NCI-H510A (cell line): ENCODE results near the gene ZNF70.

ENCODE experiments used
- DNase-seq: peaks from one replicate; lab custom pipeline; 2025; lab: John Stamatoyannopoulos, UW

Gene ZNF70

DNA sequence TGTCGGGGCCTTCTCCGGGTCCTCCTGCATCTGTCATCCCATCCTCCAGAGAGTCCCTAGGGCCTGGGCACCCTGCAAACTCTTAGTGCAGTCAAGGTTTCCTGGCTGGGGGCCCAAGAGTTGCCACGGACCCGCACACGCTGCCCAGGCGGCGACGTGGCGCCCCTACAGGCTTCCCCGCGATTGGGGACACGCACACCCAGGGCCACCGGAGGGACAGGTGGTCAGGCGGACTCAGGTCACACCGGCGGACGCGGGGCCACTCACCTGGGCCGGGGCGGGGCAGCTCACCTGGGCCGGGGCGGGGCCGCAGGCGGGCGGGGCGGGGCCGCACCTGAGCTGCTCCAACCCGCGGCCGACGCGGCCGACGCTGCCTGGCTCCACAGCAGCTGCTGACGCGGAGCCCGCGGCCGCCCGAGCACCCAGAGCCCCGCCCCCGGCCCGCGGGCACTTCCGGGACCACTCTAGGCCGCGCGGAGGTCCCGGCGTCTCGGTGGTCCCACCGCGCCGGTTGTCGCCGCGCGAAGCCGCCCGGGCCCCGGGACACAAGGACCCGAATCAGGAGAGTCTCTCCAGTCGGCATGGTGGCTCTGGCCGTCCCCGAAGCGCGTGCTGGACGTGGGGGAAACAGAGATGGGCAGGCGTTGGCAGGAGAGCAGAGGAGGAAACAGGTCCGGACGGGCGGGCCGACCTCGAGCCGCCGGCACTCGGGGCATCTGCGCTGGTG is at the start of gene ZNF70:
ZNF70 (minus strand) TSS at position 399 of the 727 bp plus-strand sequence. CDS start 5,972 bp downstream, outside the sequence.
- peak; percentile 76 for DNase-seq

DNA sequence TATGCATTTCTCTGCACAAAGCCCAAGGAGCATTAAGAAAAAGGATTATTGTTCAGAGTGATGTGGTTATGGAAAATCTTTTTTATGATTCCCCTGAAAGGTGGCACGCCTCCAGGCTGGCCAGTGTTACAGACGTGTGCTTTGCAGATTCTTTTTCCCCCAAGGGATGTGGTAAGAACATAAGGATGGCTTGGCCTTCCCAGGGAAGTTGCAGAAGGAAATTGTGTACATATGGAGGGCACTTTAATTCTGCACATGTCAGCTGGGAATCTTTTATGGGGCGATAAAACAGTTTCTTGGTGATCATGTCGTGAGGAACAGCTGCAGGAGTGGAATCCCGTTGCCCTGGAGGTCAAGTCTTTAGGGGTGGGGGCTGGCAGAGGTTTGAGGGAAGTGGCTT is 45.5 kb upstream of the ZNF70 start:
- no peak for DNase-seq

DNA sequence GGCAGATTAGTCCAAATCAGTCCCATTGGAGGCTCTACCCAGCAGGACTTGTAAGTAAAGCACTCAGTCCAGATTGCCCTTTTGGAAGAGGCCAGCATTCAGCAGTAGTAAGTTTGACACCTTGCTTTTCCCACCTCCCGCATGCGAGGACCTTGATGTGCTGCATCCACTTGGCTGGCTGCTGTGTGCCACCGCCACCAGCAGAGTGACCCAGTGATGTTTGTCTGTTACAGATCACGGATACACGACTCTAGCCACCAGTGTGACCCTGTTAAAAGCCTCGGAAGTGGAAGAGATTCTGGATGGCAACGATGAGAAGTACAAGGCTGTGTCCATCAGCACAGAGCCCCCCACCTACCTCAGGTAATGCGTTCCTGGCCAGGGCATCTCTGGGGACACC is 42.4 kb upstream of the ZNF70 start:
- DNase-seq: no peak

DNA sequence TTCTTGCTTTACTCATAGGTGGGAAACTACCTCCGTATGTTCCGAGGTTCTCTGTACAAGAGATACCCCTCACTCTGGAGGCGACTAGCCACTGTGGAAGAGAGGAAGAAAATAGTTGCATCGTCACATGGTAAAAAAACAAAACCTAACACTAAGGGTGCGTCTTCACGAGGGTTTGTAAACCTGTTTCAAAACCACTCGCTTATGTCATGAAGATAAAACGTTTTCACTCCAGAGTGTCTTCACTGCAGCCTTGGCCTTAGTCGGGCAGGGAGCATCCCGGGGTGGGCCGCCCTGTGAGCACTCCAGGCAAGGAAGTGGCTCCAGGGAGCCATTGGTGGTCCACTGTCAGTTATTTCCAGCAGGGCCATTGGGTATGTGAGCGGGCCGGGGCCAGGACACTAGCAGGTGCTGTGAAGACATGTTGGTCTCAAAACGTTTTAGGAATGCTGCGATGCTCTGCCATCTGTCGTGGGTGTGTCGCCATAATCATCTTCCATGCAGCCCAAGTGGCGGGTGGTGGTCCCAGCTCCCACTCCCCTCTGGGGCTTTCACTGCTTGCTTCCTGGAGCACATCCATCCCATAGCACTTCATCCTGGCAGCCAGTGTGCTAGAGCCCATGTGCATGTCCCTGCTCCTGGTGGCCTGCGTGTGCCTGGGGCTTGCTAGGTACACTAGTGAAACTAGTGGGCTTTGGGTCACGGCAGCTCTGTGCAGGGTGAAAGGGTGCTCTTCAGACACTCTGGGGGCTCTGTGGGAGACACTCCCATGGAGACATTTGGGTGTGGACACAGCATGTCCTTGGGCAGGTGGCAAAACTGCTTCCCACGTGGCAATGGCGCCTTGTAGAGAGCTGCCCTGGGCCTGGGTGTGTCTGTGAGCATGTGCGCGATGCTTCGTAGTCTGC is 41.1 kb upstream of the ZNF70 start:
- no peak for DNase-seq

DNA sequence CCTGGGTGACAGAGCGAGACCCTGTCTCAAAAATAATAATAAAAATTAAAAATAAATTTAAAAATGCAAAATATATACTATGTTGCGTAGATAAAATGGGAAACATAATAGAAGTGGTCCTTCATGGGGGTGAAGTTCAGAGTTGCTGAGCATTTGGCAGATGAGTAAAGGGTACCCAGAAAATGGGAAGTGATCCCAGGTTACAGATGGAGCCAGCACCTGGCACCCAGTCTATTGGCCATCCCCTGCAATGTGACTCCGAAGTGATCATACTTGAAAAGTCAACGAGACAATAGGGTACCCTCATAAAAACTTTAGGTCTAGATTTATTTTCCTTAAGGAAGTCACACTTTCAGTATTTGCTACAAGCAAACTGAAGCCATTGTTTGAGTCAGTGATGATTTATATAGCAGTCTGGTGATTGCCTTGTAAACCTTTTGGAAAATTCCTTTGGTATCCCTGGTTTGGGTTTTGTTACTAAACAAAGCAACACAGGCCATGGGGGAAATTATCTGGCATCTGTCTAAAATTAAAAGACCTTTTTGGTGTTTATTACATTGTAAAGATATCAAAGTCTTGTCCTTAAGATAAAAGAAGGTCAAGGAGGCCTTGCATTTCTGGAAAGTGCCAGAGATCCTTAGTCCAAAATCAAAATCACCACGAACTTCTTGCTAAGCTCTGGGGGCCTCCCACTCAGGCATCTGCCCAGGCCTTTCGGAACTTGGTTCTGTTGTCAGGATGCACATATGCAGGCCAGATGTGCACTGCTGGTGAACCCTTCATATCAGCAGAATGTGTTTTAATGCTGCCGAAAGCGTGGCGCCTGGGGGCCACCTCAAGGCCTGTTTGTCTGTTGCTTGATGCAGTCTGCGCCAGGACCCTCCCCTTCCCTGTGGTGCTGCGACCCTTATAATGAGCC is 40.2 kb upstream of the ZNF70 start:
- DNase-seq: no peak

DNA sequence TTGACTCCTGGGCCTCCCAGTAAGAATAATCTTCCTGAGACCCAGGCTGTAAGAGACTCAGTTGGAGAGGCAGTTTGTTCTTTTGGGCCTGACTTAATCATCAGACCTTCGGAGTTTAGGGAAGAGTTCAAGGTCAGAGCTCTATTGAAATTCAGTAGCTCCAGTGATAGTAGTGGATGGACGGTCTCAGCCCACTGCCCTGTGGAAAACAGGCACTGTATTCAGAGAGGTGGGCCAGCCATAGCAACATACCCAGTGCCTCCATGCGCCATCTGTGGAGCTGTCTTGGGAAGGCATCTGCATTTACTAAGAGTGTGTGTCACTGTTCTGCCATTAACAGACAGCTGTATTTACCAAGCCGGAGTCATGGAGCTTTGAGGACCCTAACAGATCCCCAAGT is 38.7 kb upstream of the ZNF70 start:
- DNase-seq: no peak

DNA sequence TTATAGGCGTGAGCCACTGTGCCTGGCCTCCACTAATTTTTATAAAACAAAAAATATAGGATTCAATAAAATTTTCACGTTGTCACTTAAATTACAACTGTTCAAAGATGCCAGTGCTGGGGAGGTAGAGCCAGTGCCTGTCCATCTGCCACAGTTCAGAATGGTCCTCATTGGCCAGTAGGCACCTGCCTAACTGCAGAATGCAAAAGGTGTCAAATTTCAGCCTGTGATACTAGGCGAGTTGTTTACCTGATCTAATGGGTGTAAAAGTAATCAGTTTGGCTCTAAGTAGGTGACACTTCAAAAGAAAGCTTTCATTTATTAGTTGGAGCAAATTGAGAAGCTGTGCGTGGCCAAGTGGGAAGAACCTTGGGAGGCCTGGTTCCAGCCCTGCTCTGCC is 38.2 kb upstream of the ZNF70 start:
- no peak for DNase-seq

DNA sequence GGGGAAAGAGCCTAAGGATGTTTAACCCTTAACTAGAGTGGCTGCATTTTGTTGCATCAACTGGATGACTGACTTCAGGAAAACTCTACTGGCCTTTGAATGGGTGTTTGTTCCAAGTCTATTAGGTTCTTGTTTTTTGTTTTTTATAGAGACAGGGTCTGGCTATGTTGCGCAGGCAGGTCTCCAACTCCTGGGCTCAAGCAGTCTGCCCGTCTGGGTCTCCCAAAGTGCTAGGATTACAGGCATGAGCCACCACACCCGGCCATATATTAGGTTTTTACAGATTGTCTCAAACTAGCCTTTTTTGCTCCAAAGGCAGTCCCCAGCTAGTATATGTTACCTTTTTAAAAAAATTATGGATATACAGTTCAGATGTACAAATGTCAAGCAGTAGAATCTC is 37.0 kb upstream of the ZNF70 start:
- DNase-seq: no peak

DNA sequence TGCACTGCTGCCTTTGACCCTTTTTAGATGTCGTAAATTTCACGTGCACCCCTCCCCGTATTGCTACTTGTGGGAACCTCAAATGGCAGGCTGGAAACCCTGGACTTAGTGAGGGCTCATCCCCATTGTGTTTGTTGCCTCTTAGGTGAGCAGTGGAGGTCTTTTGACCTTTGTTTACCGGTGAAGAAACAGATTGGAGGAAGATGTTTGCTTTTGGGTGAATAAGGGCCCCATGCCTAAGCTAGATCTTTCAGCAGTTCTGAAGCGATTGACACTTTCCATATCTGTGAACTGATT is 36.6 kb upstream of the ZNF70 start:
- DNase-seq: no peak

DNA sequence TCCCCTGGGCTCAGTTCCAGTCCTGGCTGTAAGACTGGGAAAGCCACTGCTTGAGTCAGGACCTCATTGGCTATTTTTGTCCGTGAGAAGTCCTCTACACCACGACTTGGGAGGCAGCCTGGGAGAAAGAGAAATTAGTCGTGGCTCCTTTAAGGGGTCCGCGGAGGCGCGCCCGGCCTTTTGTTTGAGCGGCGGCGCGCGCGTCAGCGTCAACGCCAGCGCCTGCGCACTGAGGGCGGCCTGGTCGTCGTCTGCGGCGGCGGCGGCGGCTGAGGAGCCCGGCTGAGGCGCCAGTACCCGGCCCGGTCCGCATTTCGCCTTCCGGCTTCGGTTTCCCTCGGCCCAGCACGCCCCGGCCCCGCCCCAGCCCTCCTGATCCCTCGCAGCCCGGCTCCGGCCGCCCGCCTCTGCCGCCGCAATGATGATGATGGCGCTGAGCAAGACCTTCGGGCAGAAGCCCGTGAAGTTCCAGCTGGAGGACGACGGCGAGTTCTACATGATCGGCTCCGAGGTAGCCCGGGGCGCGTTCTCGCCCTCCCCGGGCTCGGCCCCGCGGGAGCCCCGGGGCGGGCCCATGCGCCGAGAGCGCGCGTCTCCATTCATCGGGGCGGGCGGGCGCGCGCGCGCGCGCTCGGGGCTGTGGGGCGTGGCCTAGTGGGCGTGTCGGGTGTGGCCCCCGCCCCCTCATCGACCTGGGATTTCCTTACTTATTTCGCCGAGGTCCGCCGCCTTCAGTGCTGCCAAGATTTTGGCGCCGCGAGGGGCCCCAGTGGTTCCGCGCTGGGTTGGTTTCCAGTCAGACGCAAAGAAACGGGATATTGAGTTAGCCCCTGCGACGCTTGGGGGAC is 36.1 kb upstream of the ZNF70 start, which contains the start of gene SMARCB1:
SMARCB1 (plus strand) TSS at position 215 of the 848 bp plus-strand sequence; CDS start at position 419, 204 bp downstream.
- peak; percentile 74 for DNase-seq

DNA sequence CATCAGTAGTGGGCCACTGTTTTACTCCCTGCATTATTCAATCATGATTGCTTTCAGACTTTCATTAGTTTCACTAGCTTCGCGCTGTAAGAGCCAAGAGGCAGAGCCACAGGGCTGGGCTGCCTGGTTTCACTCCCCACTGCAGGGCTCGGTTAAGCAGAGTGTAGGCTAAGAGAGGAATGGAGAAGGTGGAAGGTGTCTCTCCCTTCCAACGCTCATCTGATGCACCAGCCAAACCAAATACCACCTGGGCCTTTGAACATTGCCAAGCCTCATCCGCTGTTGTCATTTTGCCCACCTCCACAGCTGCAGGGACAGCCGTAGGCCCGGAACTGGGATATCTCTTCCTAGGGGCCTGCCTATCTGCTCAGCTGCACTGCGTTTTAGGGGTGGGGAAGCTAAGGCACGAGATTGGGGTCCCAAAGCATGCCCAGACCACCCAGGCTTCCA is 35.4 kb upstream of the ZNF70 start:
- DNase-seq: no peak

DNA sequence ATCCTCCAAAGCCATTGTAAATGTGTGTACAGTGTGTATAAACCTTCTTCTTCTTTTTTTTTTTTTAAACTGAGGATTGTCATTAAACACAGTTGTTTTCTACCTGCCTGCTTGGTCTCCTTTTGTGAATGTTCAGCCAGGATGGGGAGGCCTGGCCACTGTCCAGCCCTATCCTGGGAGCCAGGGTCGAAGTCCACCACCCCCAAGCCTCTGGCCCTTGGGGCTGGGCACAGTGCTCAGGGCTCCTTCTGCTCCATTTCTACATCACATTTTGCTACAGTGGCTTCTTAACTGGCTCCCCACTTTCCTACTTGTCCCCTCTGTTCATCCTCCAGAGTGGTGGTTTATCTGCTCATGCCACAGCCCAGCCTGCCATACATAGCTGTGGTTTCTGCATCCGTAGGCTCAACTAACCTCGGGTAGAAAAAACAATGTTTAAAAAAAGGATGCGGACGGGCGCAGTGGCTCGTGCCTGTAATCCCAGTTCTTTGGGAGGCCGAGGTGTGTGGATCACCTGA is 33.4 kb upstream of the ZNF70 start:
- DNase-seq: no peak

DNA sequence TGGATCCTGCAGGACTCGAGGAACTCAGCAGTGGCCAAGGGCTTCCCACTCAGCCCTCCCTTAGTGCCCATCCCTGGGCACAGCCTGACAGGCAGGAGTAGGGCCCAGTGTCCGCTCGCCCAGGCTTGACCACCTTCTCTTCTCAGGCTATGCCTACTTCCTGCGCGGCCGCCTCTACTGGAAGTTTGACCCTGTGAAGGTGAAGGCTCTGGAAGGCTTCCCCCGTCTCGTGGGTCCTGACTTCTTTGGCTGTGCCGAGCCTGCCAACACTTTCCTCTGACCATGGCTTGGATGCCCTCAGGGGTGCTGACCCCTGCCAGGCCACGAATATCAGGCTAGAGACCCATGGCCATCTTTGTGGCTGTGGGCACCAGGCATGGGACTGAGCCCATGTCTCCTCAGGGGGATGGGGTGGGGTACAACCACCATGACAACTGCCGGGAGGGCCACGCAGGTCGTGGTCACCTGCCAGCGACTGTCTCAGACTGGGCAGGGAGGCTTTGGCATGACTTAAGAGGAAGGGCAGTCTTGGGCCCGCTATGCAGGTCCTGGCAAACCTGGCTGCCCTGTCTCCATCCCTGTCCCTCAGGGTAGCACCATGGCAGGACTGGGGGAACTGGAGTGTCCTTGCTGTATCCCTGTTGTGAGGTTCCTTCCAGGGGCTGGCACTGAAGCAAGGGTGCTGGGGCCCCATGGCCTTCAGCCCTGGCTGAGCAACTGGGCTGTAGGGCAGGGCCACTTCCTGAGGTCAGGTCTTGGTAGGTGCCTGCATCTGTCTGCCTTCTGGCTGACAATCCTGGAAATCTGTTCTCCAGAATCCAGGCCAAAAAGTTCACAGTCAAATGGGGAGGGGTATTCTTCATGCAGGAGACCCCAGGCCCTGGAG is 32.6 kb upstream of the ZNF70 start:
- no peak for DNase-seq

DNA sequence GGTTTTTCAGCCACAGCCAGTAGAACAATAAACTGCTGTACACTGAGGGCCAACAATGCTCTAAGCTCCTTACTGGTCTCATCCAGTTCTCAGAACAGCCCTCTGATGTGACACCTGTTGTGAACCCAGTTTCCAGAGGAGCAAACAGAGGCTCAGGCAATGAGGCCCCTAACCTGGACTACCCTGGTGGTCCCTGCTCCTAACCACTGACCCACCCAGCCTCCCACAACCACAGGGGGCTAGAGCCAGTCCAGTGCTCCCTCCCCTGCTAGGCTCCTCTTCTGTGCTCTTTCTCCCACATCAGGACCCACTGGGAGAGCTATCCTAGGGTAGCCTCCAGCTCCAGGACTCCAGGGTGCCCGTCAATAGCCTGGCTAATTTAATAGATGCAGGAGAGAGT is 31.8 kb upstream of the ZNF70 start:
- no peak for DNase-seq

DNA sequence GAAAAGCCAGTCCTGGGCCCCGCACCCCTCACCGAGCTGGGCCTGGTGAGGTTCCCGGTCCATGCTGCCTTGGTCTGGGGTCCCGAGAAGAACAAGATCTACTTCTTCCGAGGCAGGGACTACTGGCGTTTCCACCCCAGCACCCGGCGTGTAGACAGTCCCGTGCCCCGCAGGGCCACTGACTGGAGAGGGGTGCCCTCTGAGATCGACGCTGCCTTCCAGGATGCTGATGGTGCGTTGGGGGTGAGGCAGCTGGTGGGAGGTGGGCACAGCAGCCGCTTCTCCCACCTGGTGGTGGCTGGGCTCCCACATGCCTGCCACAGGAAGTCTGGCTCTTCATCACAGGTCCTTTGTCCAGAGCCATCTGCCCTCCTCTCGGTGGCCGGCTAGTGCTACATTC is 31.3 kb upstream of the ZNF70 start:
- no peak for DNase-seq

DNA sequence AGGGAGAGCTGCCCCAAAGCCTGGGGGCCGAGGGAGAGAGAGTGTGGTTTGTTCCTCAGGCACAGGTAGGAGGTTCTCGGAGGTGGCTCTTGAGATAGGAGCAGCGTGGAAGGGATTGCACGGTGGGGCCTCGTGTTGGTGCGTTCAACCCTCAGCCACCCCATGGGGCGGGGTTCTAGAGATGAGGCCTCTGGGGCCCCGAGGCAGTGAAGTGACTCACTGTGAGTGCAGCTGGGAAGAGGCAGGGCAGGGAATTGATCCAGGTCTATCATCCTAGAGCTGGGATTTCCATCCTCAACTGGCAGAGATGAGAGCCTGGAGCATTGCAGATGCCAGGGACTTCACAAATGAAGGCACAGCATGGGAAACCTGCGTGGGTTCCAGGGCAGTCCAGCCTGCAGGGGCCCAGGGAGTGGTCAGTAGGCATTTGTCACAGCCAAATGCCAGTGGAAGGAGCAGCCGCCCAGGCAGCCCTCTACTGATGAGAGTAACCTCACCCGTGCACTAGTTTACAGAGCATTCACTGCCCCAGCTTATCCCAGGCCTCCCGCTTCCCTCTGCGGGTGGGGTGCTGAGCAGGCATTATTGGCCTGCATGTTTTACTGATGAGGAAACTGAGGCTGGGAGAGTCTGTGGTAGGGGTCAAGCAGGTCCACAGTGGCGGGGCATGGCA is 30.7 kb upstream of the ZNF70 start:
- no peak for DNase-seq

DNA sequence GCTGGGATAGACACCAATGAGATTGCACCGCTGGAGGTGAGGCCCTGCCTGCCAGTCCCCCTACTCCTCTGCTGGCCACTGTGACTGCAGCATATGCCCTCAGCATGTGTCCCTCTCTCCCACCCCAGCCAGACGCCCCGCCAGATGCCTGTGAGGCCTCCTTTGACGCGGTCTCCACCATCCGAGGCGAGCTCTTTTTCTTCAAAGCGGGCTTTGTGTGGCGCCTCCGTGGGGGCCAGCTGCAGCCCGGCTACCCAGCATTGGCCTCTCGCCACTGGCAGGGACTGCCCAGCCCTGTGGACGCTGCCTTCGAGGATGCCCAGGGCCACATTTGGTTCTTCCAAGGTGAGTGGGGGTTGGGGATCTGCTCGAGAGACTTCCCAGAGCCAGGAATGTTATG is 30.2 kb upstream of the ZNF70 start:
- DNase-seq: no peak

DNA sequence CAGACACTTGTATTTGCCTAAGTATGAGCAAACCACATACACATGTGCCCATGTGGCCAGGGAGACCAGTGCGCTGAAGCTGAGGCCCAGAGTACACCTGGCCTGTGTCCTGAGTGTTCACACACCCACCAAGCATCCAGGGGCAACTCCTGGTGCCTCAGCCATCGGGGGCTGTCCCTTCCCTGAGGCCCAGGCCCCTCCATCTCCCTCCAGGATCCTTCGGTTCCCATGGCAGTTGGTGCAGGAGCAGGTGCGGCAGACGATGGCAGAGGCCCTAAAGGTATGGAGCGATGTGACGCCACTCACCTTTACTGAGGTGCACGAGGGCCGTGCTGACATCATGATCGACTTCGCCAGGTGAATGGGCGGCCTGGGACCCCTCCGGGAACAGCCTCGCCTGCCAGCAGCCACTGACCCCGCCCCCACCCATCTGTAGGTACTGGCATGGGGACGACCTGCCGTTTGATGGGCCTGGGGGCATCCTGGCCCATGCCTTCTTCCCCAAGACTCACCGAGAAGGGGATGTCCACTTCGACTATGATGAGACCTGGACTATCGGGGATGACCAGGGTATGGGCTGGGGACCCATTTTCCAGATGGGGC is 29.3 kb upstream of the ZNF70 start:
- no peak for DNase-seq

DNA sequence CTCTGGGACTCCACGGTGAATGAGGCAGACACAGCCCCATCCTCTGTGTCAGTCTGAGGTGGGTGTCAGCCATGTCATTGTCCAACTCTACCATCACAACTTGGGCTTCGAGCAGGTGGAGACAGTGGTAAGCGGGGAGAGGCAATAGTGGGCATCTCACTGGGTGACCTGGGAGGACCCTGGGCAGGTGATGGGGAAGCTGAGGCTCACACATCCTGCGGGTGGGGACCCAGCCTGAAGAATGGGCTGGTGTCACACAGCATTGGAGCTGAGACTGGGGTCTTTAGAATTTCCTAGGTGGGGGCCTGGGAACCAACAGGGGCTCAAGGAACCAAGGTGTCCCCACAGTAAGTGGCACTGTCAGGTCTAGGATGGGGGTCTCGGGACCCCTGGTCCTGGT is 28.8 kb upstream of the ZNF70 start:
- no peak for DNase-seq
